OCI-M2 (cell line): Measurements from ENCODE around the gene CCN6.
A peak's percentile ranks its signal among the peaks of the same experiment; 100 is the strongest.
"Not testable (repeated sequence)": the region's sequence is repeated elsewhere in the genome, so short reads cannot be mapped to it uniquely, and the experiment has no call there.

Experiments
- DNase-seq: peaks from one replicate; lab custom pipeline; 2025; ENCODE audit not compliant: unreplicated experiment; lab: John Stamatoyannopoulos, UW

CCN6 gene

DNA sequence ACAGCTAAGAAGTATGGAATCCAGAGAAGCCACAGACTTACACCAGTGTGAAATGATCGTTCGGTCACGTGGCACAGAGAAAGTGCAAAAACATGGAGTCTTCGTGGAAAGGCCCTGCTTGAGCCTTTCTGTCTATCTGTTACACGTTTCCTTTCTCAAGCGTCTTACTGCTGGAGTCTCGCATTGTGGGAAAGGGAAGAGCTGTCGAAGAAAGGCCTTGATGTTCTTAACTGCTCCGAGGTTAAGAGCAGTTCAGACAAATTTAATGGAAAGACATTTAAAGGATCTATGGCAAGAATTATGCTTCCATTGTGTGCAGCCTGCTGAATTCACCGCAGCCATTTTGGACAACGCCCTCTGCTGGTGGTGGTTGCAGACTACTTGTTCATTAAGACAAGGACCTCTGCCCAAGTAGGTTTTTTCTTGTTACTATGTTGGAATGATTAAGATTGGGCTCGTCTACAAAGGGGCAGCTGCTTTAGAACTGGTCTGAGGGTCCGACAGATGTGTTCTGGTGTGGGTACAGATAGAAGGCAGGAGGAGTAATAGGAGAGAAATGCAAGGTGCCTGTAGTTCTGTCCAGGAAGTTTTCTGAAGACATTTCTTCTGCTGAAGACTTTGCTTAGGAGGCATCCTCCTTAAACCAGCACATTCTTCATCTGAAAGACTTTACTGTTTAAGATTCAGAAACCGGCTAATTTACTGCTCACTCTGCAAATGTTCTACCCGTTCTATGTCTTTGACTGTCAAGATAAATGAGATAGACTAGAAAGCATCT lies 24.7 kb upstream of the CCN6 start:
- DNase-seq = no peak

DNA sequence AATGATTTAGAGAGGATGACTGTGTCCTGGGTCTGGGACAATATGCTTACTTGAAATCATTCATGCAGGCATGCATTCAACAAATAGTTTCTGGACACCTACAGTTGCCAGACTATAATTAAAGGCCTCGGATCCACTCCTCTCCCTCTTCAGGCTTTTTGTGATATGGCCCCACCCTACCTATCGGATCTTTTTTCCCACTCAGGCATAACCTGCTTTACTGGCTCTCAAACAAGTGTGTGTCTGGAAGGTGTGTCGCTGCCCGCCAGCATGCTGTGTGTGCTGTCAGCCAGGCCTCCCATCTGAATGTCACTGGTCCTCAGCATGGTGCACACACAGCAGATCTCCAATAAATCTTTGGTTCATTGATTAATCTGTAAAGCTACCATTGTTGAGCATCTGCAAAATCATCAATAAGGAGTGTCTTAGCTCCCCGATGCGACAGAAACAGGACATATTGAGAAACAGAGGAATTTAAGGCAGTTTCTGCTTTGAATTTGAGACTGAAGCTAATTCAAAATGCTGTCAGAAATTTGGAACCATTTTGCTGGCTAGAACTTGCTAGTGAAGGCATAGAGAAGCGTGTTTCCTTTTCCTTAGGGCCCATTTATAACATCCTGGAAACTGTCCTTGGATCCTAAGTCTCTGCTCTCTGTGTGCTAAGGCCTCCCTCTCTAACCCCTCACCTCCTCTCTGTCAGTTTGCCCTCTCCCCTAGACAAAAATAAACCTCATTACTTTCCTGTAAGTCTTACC lies 23.5 kb upstream of the CCN6 start:
- no peak for DNase-seq

DNA sequence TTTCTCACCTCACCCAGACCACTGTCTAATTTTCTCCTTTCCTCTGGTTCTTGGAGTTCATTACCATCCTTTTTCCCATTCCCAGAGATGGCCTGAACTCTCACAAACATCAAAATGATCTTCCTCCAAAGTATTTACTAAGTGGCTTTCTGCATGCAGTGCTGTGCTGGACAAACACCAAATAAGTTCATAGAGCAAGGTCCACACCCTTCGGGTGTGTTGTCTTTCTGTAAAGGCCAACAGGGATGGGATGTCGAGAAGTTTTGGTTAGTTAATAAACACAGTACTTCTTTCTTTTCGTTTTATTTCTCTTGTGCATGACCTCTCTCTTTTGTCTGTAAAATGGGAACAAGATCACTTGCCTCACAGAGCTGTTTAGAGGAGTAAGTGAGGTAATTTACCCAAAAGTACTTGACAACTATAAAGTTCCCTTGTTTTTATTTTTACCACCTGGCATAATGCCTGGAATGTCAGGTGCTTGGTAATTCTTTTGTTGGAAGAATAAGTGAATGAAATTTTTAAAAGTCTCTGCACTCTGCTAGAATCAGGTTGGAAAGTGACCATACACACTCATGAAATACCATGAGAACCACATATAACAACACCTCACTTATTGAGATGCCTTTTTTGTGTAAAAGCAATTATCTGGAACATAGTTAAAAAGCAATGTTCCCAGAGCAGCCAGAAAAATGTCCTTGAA lies 22.8 kb upstream of the CCN6 start:
- no peak for DNase-seq

DNA sequence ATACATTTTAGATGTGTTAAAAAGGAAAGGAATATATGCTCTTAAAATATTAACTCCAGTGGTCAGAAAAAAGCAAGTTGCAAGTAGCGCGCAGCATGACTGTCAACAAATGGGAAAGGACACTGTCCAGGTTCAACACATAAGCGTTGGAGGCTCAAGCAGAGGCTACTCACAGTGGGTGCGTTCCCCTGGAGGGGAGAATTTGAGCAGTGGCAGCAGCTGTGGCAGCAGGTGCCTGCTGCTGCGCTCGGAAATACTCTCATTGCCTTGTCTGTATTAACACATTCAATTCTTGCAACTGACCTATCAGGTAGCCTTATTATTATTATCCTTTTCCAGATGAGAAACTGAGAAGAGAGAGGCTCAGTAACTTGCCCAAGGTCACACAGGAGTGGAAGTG lies 21.9 kb upstream of the CCN6 start:
- no peak for DNase-seq

DNA sequence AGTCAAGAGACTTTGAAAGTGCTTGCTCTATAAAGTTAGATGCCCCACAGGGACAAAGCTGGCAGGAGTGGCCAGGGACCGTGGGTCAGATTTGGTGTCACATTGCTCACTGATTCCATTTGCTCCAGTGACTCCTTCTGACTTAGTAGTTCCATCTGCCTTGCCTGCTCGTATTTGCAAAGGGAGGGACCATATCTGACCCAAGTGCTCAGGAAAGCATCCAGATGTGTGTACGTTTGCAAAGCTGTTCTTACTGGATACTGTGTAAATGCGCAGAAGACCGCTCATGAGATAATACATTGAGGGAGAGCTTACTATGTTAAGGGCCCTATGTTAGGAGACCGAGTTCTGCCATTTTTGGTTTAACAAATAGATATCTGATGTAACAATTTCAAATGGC lies 21.2 kb upstream of the CCN6 start:
- no peak for DNase-seq

DNA sequence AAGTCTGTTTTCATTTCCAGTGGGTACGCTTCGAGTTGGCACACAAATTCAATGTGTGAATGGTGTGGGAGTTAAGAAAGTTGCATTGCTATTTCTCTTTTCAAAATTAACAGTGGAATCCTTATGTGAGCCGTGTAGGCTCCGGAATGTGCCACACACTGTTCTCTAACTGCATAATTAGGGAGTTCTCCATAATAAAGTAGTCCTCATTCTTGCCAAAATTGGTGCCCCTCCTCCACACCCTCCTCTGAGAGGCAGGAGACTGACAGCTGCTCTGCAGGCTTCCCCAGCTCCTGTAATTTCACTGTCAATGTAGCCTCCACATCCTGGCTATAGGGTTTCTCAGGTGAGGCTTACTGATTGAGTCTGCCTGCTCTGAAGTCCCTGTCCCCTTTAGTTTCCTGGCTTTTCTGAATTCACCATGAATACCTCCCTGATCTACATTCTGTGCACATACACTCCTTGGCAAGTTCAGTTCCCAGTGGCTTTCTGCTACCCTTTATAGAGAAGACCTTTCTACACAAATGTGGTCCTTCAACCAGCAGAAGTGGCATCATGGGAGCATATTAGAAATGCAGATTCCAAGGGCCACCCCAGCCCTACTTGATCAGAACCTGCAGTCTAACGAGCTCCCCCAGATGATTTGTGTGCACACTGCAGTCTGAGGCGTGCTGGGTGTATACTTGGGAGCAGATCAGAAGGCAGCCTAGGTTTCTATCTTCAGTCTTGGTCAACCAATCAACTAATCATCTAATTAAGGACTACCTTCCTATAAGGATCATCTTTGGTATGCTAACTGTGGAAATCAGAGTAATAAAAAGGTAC lies 19.9 kb upstream of the CCN6 start:
- DNase-seq = no peak

DNA sequence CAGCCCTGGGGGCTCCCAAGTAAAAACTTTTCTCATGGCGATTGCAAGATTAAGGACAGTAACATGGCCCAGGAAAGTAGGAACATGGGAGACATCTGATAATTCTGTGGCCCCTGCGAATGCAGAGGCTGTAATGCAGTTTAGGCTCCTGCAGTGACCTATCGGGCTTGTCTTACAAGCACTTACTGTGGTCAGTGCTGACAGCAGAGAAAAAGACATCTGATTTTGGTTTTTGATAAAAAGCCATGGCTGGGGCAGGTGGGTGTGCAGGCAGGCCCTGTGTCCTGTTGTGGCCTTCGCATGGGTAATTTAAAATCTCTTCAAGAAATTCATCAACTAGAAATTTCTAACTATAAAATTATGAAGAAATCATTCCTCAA lies 19.3 kb upstream of the CCN6 start:
- DNase-seq = no peak

DNA sequence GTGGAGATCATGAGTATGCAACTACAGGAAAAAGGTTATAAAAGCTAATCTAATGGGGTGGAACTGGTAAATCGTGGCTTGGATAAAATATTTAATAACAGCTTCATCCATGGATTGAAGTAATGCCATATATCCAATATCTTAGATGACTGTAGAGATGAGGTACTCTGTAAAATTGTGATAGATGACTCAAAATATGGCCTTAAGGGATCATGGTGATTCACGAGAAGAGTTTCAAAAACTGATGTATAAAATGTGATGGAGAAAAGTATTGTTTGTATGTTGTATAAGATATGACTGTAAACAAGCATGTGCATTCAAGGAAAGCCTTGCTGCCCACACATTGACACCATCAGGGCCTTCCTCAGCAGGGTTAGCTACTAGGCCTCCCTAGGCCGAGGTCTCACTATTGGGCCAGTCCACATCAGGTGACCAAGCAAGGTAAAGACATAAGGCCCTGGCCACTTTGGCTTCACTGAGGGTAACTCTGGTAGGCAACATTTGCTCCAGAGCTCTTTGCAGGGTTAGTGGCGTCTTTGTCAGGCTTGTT lies 17.7 kb upstream of the CCN6 start:
- DNase-seq = no peak

DNA sequence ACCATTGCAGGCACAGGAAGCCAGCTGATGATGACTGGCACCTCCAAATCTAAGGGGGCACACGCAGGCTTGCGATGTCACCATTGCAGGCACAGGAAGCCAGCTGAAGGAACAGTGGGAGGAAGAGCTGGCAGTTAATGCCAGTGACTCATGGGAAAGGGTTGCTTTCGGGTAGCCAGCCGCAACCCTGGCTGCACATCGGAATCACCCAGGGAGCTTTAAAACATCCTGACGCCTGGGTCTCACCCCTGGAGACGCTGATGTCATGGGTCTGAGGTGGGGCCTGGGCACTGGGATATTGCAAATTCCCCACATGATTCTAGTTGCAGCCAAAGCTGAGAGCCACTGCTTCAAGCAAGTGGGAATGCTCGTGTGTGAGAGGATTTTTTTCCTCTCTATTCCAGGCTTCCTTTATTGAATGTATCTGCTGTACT lies 16.1 kb upstream of the CCN6 start:
- no peak for DNase-seq

DNA sequence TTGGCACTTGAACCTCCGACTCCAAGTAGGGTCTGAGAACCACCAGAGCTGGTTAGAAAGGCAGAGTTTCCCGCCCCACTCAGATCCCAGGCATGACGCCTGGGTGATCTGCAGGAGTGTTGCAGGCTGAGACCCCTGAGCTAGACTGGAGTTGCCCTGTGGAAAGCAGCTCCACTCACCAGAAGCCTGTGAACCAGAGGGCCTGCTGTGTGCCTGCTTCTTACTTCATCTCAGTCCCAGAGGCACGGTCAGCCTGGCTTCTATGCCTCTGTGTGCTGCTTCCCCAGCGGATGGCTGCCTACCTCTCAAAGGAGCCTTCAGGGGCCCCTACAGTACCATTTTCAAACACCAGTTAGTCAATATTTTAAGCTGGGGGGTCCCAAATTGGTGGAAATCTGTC lies 15.6 kb upstream of the CCN6 start:
- no peak for DNase-seq

DNA sequence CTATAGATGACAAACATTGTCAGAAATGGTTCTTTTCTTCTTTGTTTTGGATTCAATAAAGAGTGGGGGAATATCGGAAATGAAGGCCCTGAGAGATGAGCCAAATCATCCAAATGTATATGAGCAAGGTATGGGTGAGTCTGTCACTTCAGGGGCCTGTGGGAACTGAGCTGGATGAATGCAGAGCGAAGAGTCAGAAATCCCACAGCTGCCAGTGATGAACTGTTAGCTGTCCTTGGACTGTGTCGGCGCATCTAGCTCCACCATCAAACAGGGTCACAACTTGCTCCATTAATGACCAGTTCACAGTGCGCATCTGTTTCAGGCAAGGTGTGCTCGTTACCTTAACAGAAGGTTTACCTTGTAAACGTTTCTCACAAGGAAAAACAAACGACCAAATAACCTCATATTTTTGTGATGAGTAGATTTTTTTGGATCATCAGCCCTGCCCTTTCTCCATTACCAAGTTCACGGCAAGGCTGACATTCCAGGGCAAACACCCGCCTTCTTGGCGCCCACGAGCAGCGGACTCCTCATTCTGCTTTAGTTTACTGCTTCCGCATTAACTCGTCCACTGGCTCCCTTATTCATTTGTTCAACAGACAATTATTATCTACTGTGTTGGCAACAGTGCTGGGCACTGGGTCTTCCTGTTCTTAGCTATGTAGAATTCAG lies 15.0 kb upstream of the CCN6 start:
- DNase-seq = no peak

DNA sequence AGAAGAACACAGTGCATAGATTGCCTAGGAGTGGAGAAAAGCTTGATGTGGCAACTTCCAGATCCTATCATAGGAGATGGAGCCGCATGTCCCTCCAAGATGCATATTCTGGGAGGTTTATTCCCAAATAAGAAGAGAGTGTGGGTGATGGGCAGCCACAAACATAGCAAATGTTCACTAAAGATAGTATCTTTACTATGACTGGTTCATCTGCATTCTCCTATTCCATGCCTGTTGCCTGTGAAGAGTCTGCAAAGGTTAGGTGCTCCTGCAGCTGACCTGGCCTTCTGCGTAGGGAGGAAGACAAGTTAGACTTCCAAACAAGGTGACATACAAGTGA lies 14.5 kb upstream of the CCN6 start:
- no peak for DNase-seq

DNA sequence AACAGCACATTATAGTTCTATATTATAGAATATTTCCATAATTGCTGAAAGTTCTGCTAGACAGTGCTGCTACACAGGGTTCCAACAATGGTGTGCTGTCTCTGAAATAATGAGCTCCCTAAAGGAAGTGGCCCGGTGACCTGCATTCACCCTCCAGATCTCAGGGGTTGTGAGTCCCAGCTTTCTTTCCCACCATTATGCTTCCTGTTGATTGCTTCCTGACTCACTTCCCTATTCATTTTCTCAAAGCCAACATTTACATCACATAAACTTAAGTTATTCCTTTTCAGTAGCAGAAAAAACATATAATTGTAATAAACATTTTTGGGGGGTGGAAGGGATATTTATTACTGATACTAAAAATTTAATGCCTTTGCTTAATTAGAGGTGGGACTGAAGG lies 12.9 kb upstream of the CCN6 start:
- DNase-seq = no peak

DNA sequence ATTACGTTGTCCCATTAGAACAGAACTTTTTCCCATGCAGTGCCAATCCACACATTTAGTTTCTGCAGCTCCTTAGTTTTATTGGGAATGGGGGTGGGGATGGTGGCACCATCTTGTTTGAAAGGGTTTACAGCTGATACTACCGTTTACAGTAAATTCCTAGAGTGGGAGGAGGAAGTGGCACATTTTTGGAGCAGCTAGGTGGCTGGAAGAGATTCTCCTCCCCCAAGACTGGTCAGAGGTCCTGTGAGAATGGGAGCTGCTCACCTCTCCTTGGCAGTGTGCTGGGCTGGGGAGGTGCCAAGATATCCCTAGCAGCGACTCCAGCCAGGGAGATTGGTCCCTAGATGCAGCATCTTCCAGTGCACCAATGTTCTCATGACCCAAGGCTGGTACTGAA lies 12.4 kb upstream of the CCN6 start:
- DNase-seq = no peak

DNA sequence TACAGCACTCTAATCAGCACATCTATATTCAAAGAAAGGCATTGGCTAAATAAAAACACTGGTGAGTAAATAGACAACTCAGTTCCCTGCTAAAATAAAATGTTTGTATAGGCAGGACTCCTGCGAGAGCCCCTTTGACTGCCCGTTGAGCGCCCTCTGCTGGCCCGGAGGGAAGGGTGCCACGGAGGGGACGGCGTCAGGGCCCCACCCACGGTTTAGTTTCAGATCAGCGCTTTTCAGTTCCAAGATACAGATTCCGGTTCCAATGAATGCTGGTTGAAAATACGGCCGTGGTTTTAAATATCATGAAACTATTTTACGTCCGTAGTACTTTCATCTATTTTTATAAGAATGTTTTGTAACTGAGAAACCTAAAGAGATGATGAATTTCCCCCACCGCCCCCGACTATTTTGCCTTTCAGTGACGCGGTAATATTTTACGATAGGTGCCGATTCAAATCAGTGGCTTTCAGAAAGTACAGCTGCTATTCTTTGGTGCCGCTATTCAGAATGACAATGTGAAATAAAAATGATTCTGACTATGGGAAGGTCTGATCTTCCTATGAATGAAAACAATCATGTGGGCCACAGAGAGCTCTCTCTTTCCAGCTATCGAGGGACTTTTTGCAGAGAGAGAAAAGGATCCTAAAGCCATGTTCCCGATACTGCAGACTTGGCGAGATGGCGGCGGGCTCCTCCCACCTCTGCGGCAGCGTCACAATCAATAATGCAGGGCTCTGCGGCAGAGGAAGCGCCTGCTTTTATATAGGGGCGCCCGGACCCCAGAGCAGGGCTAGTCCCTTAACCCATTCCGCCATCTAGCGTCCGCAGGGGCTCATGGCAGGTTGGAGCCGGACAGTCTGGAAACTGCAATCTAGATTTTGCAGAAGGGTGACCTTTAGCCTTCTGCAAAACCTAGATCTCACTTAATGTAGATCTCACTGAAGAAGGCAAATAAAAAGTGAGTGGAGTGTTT lies 10.6 kb upstream of the CCN6 start:
- DNase-seq = peak; percentile 93

DNA sequence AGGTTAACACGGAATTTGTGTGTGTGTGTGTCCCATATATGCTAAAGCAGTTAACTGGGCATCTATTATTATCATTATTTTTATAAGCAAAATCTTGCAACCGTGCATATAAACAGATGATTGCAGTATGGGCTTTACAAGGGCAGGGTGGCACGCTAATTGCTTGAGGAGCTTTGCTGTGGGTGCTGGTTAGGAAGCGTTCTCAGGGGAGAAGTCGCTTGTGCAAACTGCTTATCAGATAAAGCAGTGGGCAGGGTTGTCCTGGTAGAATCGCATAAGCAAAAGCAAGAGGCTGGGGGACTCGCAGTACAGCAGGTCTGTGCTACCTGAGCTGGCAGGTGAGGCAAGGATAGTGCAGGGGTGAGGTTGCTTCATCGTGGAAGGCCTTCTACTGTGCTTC lies 9.7 kb upstream of the CCN6 start:
- no peak for DNase-seq

DNA sequence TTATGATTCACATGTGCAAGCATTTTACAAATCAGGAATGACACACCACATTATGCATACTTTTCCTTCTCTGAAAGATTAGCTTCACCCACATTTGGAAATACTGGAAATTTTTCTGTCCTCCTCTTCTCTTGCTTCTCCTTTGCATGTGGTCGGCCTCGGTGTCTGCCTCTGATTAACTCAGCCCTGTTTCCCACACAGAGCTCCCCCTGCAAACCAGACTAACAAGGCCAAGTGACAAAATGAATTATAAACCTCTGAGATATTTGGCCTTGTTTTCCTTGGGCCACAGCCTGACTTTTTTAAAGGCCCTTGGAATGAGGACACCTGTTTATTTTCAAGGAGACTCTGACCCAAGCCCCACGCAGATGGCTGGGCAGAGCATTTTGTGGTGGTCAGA lies 9.0 kb upstream of the CCN6 start:
- DNase-seq = no peak

DNA sequence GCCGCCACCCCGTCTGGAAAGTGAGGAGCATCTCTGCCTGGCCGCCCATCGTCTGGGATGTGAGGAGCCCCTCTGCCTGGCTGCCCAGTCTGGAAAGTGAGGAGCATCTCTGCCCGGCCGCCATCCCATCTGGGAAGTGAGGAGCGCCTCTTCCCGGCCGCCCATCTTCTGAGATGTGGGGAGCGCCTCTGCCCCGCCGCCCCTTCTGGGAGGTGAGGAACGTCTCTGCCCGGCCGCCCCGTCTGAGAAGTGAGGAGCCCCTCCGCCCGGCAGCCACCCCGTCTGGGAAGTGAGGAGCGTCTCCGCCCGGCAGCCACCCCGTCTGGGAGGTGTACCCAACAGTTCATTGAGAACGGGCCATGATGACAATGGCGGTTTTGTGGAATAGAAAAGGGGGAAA lies 6.4 kb upstream of the CCN6 start:
- not testable (repeated sequence) for DNase-seq

DNA sequence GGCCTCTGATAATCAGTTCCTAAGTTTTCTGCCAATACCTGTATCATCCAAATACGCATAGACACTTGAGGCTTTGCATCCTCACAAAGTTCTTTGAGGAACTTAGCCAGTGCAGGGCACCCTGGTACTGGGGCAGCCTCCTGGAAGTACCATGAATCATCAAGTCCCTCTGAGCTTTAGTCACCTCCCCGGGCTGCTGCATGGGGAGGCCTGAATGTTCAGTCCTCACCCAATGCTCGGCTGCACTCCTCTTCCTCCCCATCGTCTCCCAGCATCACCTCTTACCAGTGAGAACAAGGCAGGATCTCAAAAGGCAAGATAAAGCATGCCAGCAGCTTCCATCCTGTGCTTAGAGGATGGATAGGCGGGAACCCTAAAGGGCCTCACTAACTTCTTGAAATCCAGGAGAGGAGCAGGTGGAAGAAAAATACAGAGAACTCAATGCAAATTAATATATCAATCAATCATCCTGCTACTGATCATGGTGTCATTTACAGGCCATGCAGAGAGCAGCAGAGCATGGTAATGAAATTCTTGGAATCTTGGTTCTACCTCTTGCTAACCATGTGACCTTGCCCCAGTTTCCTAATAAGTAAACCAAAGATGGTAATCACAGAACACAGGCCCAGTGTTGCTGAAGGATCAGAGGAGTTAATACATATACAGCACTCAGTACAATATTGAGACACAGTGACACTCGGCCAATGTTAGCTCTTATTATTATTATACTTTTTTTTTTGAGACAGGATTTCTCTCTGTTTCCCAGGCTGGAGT lies 4.7 kb upstream of the CCN6 start:
- no peak for DNase-seq
